ENCODE measurements around the gene ARHGAP22. TPM values are rescaled to one million over a fixed set of nuclear protein-coding genes. Genes with fewer than 3 reads are reported as not detected.

ARHGAP22 gene
- total RNA-seq, 2 experiments from 2014 or later: not detected

GRCh38 chr10:48439581-48440041 lies 165.3 kb downstream of the ARHGAP22 start:
- no peak for ATAC-seq (ENCODE audit: poor library complexity)
- no peaks in the 10 kb centered on the region for H3K4me1 ChIP-seq (ENCODE audit: insufficient read depth, low read length)
- CTCF ChIA-PET: no interaction called here

GRCh38 chr10:48439031-48439430 lies 165.8 kb downstream of the ARHGAP22 start:
- Histone ChIP-seq H3K9me3 (ENCODE audit: control insufficient read depth in 1 of 2, insufficient read depth in 1 of 2, low read length in 2 of 2) (peaks cover 0 to 4% of the 10 kb centered on the region in 2 experiments), H3K4me3 (ENCODE audit: low read length) (no peak overlapping the region), H3K27me3 (ENCODE audit: control insufficient read depth in 1 of 2, insufficient read depth in 2 of 2, low read length in 2 of 2) (no peaks in the 10 kb centered on the region), H3K36me3 (ENCODE audit: insufficient read depth, low read length) (peaks cover 8% of the 10 kb centered on the region), H3K4me1 (ENCODE audit: insufficient read depth, low read length) (no peaks in the 10 kb centered on the region), H3K27ac (ENCODE audit: low read depth in 1 of 2, low read length in 2 of 2) (no peak overlapping the region)
- Mint-ChIP-seq H3K36me3 (ENCODE audit: low read depth) (peaks cover 27% of the 10 kb centered on the region), H3K4me3 (no peak overlapping the region), H3K27ac (no peak overlapping the region), H3K9me3 (no peaks in the 10 kb centered on the region), H3K4me1 (ENCODE audit: low read depth) (no peaks in the 10 kb centered on the region), H3K27me3 (no peaks in the 10 kb centered on the region)
- DNase-seq (no peak), ATAC-seq (ENCODE audit: poor library complexity) (no peak)
- intact Hi-C loops (cut with DNase I, micrococcal nuclease): no loop called here
- TF ChIP-seq CTCF (IDR thresholded peaks at IDR 0.05): no peak
- POLR2A ChIA-PET: no interaction called here
- CTCF ChIA-PET: no interaction called here

More at GRCh38 chr10:48439581-48440041, 165.3 kb downstream of the ARHGAP22 start:
- Mint-ChIP-seq H3K4me3 (no peak overlapping the region), H3K36me3 (ENCODE audit: low read depth) (peaks cover 21% of the 10 kb centered on the region), H3K27ac (no peak overlapping the region), H3K4me1 (ENCODE audit: low read depth) (no peaks in the 10 kb centered on the region), H3K27me3 (no peaks in the 10 kb centered on the region), H3K9me3 (no peaks in the 10 kb centered on the region)
- Histone ChIP-seq H3K36me3 (ENCODE audit: insufficient read depth, low read length) (peaks cover 6% of the 10 kb centered on the region), H3K27ac (ENCODE audit: low read depth in 1 of 2, low read length in 2 of 2) (no peak overlapping the region), H3K9me3 (ENCODE audit: control insufficient read depth in 1 of 2, insufficient read depth in 1 of 2, low read length in 2 of 2) (peaks cover 0 to 4% of the 10 kb centered on the region in 2 experiments), H3K27me3 (ENCODE audit: control insufficient read depth in 1 of 2, insufficient read depth in 2 of 2, low read length in 2 of 2) (no peaks in the 10 kb centered on the region), H3K4me3 (ENCODE audit: low read length) (no peak overlapping the region)
- POLR2A ChIA-PET: no interaction called here
- no peak for TF ChIP-seq CTCF (IDR thresholded peaks at IDR 0.05)
- intact Hi-C loops (cut with DNase I, micrococcal nuclease): no loop called here
- DNase-seq: no peak

- intact Hi-C loops (cut with DNase I, micrococcal nuclease): no loop called here
- Mint-ChIP-seq H3K27me3 (no peaks in the 10 kb centered on the region), H3K27ac (no peak overlapping the region), H3K4me1 (ENCODE audit: low read depth) (no peaks in the 10 kb centered on the region), H3K36me3 (ENCODE audit: low read depth) (peaks cover 36% of the 10 kb centered on the region), H3K9me3 (no peaks in the 10 kb centered on the region), H3K4me3 (no peak overlapping the region)
- no peaks in the 10 kb centered on the region for H3K27me3 ChIP-seq (ENCODE audit: control insufficient read depth in 1 of 2, insufficient read depth in 2 of 2, low read length in 2 of 2)
- CTCF ChIA-PET: no interaction called here
- TF ChIP-seq CTCF (IDR thresholded peaks at IDR 0.05): no peak
- DNase-seq (no peak), ATAC-seq (ENCODE audit: poor library complexity) (no peak)
- peaks cover 14% of the 10 kb centered on the region for H3K36me3 ChIP-seq (ENCODE audit: insufficient read depth, low read length)
- H3K4me3 ChIP-seq (ENCODE audit: low read length): no peak overlapping the region
- POLR2A ChIA-PET: no interaction called here
- no peaks in the 10 kb centered on the region for H3K4me1 ChIP-seq (ENCODE audit: insufficient read depth, low read length)
- peaks cover 0 to 4% of the 10 kb centered on the region in 2 experiments for H3K9me3 ChIP-seq (ENCODE audit: control insufficient read depth in 1 of 2, insufficient read depth in 1 of 2, low read length in 2 of 2)
- no peak overlapping the region for H3K27ac ChIP-seq (ENCODE audit: low read depth in 1 of 2, low read length in 2 of 2)
These were observed 167.3 kb downstream of the ARHGAP22 start for GRCh38 chr10:48437546-48437945.
